CD4-positive, alpha-beta T cell treated with Interleukin-17A for 4 hours (primary cell): ENCODE results near the gene HOXB6.

ENCODE experiments used
- DNase-seq: peaks from one replicate; pipeline ENCODE4 v3.0.0-alpha.2; 2020; ENCODE audit warnings: mixed read lengths

The HOXB6 gene

GRCh38 chr17:48593840-48594537 lies 10.8 kb downstream of the HOXB6 start:
- peak; percentile 87 for DNase-seq

- peak; percentile 49 for DNase-seq
Observed at GRCh38 chr17:48593126-48593829, 11.5 kb downstream of the HOXB6 start, which contains the start of gene HOXB5. Gene HOXB5 (minus strand): TSS chr17:48593779. CDS start chr17:48593682, 97 bp downstream.

- peak; percentile 37 for DNase-seq
Observed at GRCh38 chr17:48592577-48592976, 12.2 kb downstream of the HOXB6 start.

GRCh38 chr17:48592057-48592514 lies 12.7 kb downstream of the HOXB6 start:
- no peak for DNase-seq

GRCh38 chr17:48591255-48592056 lies 13.3 kb downstream of the HOXB6 start:
- no peak for DNase-seq

- DNase-seq, result no peak
Observed at GRCh38 chr17:48590607-48591161, 14.1 kb downstream of the HOXB6 start.

GRCh38 chr17:48589831-48590606 lies 14.8 kb downstream of the HOXB6 start, which contains the start of gene HOXB3:
Gene HOXB3 (minus strand): TSS chr17:48590241. CDS start chr17:48552474, 37,767 bp downstream.
- no peak for DNase-seq

- DNase-seq, result no peak
Observed at GRCh38 chr17:48589060-48589830, 15.5 kb downstream of the HOXB6 start.

GRCh38 chr17:48588528-48588927 lies 16.3 kb downstream of the HOXB6 start:
- DNase-seq, result no peak

GRCh38 chr17:48588074-48588415 lies 16.7 kb downstream of the HOXB6 start:
- no peak for DNase-seq

- DNase-seq, result no peak
Observed at GRCh38 chr17:48587276-48588073, 17.3 kb downstream of the HOXB6 start.

- DNase-seq, result peak; percentile 59
Observed at GRCh38 chr17:48586355-48587258, 18.2 kb downstream of the HOXB6 start.

GRCh38 chr17:48584223-48584741 lies 20.5 kb downstream of the HOXB6 start:
- no peak for DNase-seq

- DNase-seq, result no peak
Observed at GRCh38 chr17:48583708-48584222, 21.0 kb downstream of the HOXB6 start.

GRCh38 chr17:48582750-48583069 lies 22.1 kb downstream of the HOXB6 start:
- DNase-seq, result no peak

GRCh38 chr17:48579760-48580554 lies 24.8 kb downstream of the HOXB6 start:
- DNase-seq, result no peak

GRCh38 chr17:48579471-48579759 lies 25.4 kb downstream of the HOXB6 start:
- DNase-seq, result no peak
